K562 (cell line): ENCODE results near the gene LAMA2. TPM values are rescaled to one million over a fixed set of nuclear protein-coding genes. Genes with fewer than 3 reads are reported as not detected.

Source experiments
- ATAC-seq: fragments of 200-7000 bp; cut with Tn5 transposase; 3 replicates; pipeline ENCODE4 v1.9.1; 2020; ENCODE audit warnings: moderate library complexity
- BruUV-seq: library from RNA; stranded (reverse); fragments of 400-500 nt; replicated peaks from 2 replicates; lab custom pipeline; 2021; lab: Mats Ljungman, UMichigan
- CTCF ChIA-PET: fragments of 300-600 bp; formaldehyde crosslinking; extraction: SDS; loops from one replicate; lab custom pipeline; 2021; ENCODE audit warnings: low intra/inter-chr PET ratio; lab: Yijun Ruan, JAX
- POLR2A ChIA-PET: fragments of 300-600, 350-650 bp; sonication (Branson Sonifier 250); formaldehyde crosslinking; extraction: SDS; loops from one replicate; lab custom pipeline; 2021; ENCODE audit warnings: antibody characterized with exemption, inconsistent platforms; lab: Yijun Ruan, JAX
- DNase-seq, 4 experiments: peaks; one replicate each; pipeline versions ENCODE4 v3.0.0 to v3.0.0-alpha.2; 2011 to 2018; ENCODE audit warnings: low spot score in 3 of 4, mixed read lengths in 3 of 4; ENCODE audit errors: extremely low read depth in 1 of 4
- FAIRE-seq: peaks from 2 replicates; lab custom pipeline; 2011; peaks lifted over from hg19 to GRCh38; lab: Jason Lieb, UNC
- H2AFZ ChIP-seq: 2 replicates; pipeline ENCODE4 v1.6.0; 2011; ENCODE audit warnings: low read depth, low read length, control low read depth, inconsistent platforms
- H3K27ac ChIP-seq: fragments of 200-600 bp; 3 replicates; pipeline ENCODE4 v1.8.0; 2011; ENCODE audit warnings: low read depth, mild to moderate bottlenecking, control low read depth, inconsistent platforms, low read length, moderate library complexity, mixed read lengths; ENCODE audit errors: extremely low read depth
- H3K27me3 ChIP-seq, 2 experiments: fragments of 300-600 bp in 1 of 2; 2 replicates in 1 of 2; 3 replicates in 1 of 2; pipeline versions ENCODE4 v1.6.0 to v1.8.0; 2011; ENCODE audit warnings: inconsistent platforms in 2 of 2, low read length in 2 of 2, mild to moderate bottlenecking in 1 of 2, mixed read lengths in 1 of 2, moderate library complexity in 1 of 2; ENCODE audit not compliant: control insufficient read depth in 2 of 2, insufficient read depth in 2 of 2
- H3K36me3 ChIP-seq: fragments of 300-600 bp; 3 replicates; pipeline ENCODE4 v1.8.0; 2011; ENCODE audit warnings: mild to moderate bottlenecking, low read length, inconsistent platforms; ENCODE audit not compliant: control insufficient read depth, insufficient read depth
- H3K4me1 ChIP-seq, 2 experiments: fragments of 200-600 bp in 1 of 2; replicated peaks in 1 of 2; 2 replicates in 1 of 2; 3 replicates in 1 of 2; pipeline versions ENCODE4 v1.5.1 to v1.8.0; 2011; ENCODE audit warnings: inconsistent platforms in 2 of 2, low read length in 2 of 2, mild to moderate bottlenecking in 1 of 2, mixed read lengths in 1 of 2, moderate library complexity in 1 of 2; ENCODE audit not compliant: control insufficient read depth in 2 of 2, insufficient read depth in 2 of 2
- H3K4me2 ChIP-seq: 2 replicates; pipeline ENCODE4 v1.6.1; 2011; ENCODE audit warnings: low read length, control low read depth, inconsistent platforms, mixed read lengths; ENCODE audit not compliant: insufficient read depth
- H3K4me3 ChIP-seq: fragments of 200-600 bp; sonication (generic), shearing (Covaris generic); 2 replicates; pipeline ENCODE4 v1.5.1; 2016; ENCODE audit warnings: control low read depth, inconsistent platforms
- H3K79me2 ChIP-seq: fragments of 200-600 bp; 3 replicates; pipeline ENCODE4 v1.8.0; 2011; ENCODE audit warnings: low read length, inconsistent platforms; ENCODE audit not compliant: control insufficient read depth, insufficient read depth
- H3K9ac ChIP-seq, 2 experiments: 2 replicates each; pipeline versions ENCODE4 v1.6.0 to v1.6.1; 2011; ENCODE audit warnings: low read depth in 2 of 2, low read length in 2 of 2, control low read depth in 1 of 2, inconsistent platforms in 1 of 2, mild to moderate bottlenecking in 1 of 2, mixed read lengths in 1 of 2; ENCODE audit not compliant: insufficient read depth in 1 of 2
- H3K9me1 ChIP-seq: one replicate; pipeline ENCODE4 v1.6.0; 2011; ENCODE audit warnings: inconsistent platforms, mild to moderate bottlenecking, low read length, moderate library complexity; ENCODE audit not compliant: control insufficient read depth, insufficient read depth
- H3K9me3 ChIP-seq: replicated peaks from 2 replicates; pipeline ENCODE4 v1.5.1; 2011; ENCODE audit warnings: low read depth, low read length, inconsistent platforms; ENCODE audit not compliant: control insufficient read depth, insufficient read depth
- H4K20me1 ChIP-seq: replicated peaks from 2 replicates; pipeline ENCODE4 v1.6.1; 2011; ENCODE audit warnings: low read length, inconsistent platforms, mixed read lengths; ENCODE audit not compliant: control insufficient read depth, insufficient read depth
- CTBP1 ChIP-seq: fragments of 450-650 bp; IDR thresholded peaks from 2 replicates; pipeline ENCODE4 v1.6.1; 2016; ENCODE audit warnings: borderline replicate concordance
- NFE2 ChIP-seq: IDR thresholded peaks from 2 replicates; pipeline ENCODE4 v1.6.1; 2014; ENCODE audit warnings: antibody characterized with exemption, low read depth
- NFXL1 ChIP-seq: fragments of 450-650 bp; formaldehyde crosslinking; IDR thresholded peaks from 2 replicates; pipeline ENCODE4 v1.4.0; 2021; ENCODE audit warnings: mild to moderate bottlenecking
- POLR3A ChIP-seq: IDR thresholded peaks from 2 replicates; pipeline ENCODE4 v1.6.1; 2011; ENCODE audit warnings: borderline replicate concordance, mild to moderate bottlenecking, moderate library complexity; ENCODE audit not compliant: insufficient read length, insufficient read depth; ENCODE audit errors: extremely low read depth
- POU5F1 ChIP-seq: fragments of 150-350 bp; IDR thresholded peaks from 2 replicates; pipeline ENCODE4 v1.6.1; 2014; ENCODE audit warnings: borderline replicate concordance, low read length, low read depth, mild to moderate bottlenecking; ENCODE audit not compliant: partially characterized antibody
- RBFOX2 ChIP-seq: fragments of 200-400 bp; formaldehyde crosslinking; IDR thresholded peaks from 2 replicates; pipeline ENCODE4 v1.6.1; 2017; ENCODE audit warnings: low read depth, mild to moderate bottlenecking, low read length, moderate library complexity
- RFX1 ChIP-seq: fragments of 450-650 bp; IDR thresholded peaks from 2 replicates; pipeline ENCODE4 v1.6.1; 2016; ENCODE audit warnings: mild to moderate bottlenecking, moderate library complexity
- ZNF780A ChIP-seq: fragments of 250-450 bp; sonication (Bioruptor Pico); IDR thresholded peaks from 2 replicates; pipeline ENCODE4 v1.5.0; 2021; ENCODE audit warnings: mild to moderate bottlenecking
- WGBS: fragments of 100-300 bp; shearing (Covaris generic); methylation state at CpG from one replicate; pipeline ENCODE4 v1.1.6; 2016; ENCODE audit warnings: low coverage, mixed read lengths; ENCODE audit not compliant: insufficient coverage; ENCODE audit errors: missing lambda C conversion rate; 5-methylcytosine and 5-hydroxymethylcytosine counted together
- in situ Hi-C: fragments of 300-500 bp; cut with MboI; formaldehyde crosslinking; loops from 4 replicates; pipeline ENCODE4 v1.15.0; 2018; ENCODE audit warnings: inconsistent platforms, mixed read lengths
- intact Hi-C: fragments of 100-400 bp; cut with micrococcal nuclease; formaldehyde crosslinking; loops from 2 replicates; pipeline ENCODE4 v1.14.2; 2022
- polyA plus RNA-seq, 8 experiments: library from polyadenylated mRNA; depleted of rRNA in 4 of 8; stranded (reverse) in 5 of 8; unstranded in 3 of 8; fragments of >200 nt; fragmentation: Nextera tagmentation in 2 of 8; fragmentation: Illumina TruSeq in 1 of 8; extraction: Ambion mirVana in 2 of 8; extraction: Trizol in 1 of 8; gene quantifications; 2 replicates each; pipeline versions ENCODE4 v1.2.1 to v1.2.3, GENCODE V29; 2011 to 2014; ENCODE audit warnings: inconsistent platforms in 1 of 8, missing spikeins in 1 of 8
- total RNA-seq, 7 experiments: library from RNA; depleted of rRNA in 6 of 7; stranded (reverse); fragments of >200 nt in 6 of 7; fragmentation: Illumina TruSeq in 2 of 7; extraction: Trizol in 2 of 7; gene quantifications; 2 replicates each; pipeline versions ENCODE4 v1.2.1 to v1.2.3, GENCODE V29; 2011 to 2021; ENCODE audit warnings: low replicate concordance in 1 of 7
- TF ChIP-seq, protein P1 (sequence below): fragments of 450-650 bp; IDR thresholded peaks from 2 replicates; pipeline ENCODE4 v1.6.1; 2017; ENCODE audit warnings: antibody characterized with exemption
- TF ChIP-seq, protein P2 (sequence below): fragments of 450-650 bp; IDR thresholded peaks from one replicate; pipeline ENCODE4 v1.6.1; 2018; ENCODE audit warnings: mild to moderate bottlenecking, moderate library complexity; ENCODE audit not compliant: partially characterized antibody

LAMA2 gene
- total and polyA plus RNA-seq, 9 of the 15 experiments (the other 6 are each of a cell fraction or from before 2014, with no cell fraction given): 0.04 to 1.5 (median 0.36) TPM

GRCh38 chr6:129481706-129482105 lies 598.8 kb downstream of the LAMA2 start (continued):
- TF ChIP-seq, protein P1, sequence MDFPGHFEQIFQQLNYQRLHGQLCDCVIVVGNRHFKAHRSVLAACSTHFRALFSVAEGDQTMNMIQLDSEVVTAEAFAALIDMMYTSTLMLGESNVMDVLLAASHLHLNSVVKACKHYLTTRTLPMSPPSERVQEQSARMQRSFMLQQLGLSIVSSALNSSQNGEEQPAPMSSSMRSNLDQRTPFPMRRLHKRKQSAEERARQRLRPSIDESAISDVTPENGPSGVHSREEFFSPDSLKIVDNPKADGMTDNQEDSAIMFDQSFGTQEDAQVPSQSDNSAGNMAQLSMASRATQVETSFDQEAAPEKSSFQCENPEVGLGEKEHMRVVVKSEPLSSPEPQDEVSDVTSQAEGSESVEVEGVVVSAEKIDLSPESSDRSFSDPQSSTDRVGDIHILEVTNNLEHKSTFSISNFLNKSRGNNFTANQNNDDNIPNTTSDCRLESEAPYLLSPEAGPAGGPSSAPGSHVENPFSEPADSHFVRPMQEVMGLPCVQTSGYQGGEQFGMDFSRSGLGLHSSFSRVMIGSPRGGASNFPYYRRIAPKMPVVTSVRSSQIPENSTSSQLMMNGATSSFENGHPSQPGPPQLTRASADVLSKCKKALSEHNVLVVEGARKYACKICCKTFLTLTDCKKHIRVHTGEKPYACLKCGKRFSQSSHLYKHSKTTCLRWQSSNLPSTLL: no peak
- no peak for TF ChIP-seq ZNF780A (CRISPR knock-in tag)
- TF ChIP-seq, protein P2, sequence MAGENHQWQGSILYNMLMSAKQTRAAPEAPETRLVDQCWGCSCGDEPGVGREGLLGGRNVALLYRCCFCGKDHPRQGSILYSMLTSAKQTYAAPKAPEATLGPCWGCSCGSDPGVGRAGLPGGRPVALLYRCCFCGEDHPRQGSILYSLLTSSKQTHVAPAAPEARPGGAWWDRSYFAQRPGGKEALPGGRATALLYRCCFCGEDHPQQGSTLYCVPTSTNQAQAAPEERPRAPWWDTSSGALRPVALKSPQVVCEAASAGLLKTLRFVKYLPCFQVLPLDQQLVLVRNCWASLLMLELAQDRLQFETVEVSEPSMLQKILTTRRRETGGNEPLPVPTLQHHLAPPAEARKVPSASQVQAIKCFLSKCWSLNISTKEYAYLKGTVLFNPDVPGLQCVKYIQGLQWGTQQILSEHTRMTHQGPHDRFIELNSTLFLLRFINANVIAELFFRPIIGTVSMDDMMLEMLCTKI: no peak

GRCh38 chr6:129485746-129486145 lies 602.8 kb downstream of the LAMA2 start:
- WGBS: 0% methylated on average over 2 of the region's 2 CpGs
- H3K36me3 ChIP-seq: no peaks in the 10 kb centered on the region
- H3K4me3 ChIP-seq: no peak overlapping the region
- no peak overlapping the region for H3K27ac ChIP-seq
- H3K79me2 ChIP-seq: no peaks in the 10 kb centered on the region
- no TSS peak for BruUV-seq
- ATAC-seq (no peak), DNase-seq (no peak), FAIRE-seq (no peak)
- in situ Hi-C loops (no loop called here), intact Hi-C loops (no loop called here)
- H2AFZ ChIP-seq: no peak overlapping the region
- H3K9ac ChIP-seq: no peak overlapping the region
- POLR2A ChIA-PET: interaction anchor here (0.9 kb wide), 1 partner anchor 14 kb away, joined by 3 read pairs; no protein-coding TSS in a partner anchor
- no peak overlapping the region for H3K4me2 ChIP-seq
- no peaks in the 10 kb centered on the region for H4K20me1 ChIP-seq
- no peak for TF ChIP-seq NFE2
- no peak for TF ChIP-seq POU5F1
- no peak for TF ChIP-seq CTBP1
- no peak for TF ChIP-seq RBFOX2
- TF ChIP-seq RFX1: peak; percentile 82
- TF ChIP-seq POLR3A: no peak
- no peak for TF ChIP-seq NFXL1 (CRISPR knock-in tag)
- peaks cover 0 to 2% of the 10 kb centered on the region in 2 experiments; a peak in 2 of 5 replicates for H3K4me1 ChIP-seq
- H3K27me3 ChIP-seq: peaks cover 0 to 2% of the 10 kb centered on the region in 2 experiments; a peak in 3 of 5 replicates
- no peaks in the 10 kb centered on the region for H3K9me1 ChIP-seq
- H3K9me3 ChIP-seq: no peaks in the 10 kb centered on the region
- CTCF ChIA-PET: no interaction called here
